ENCODE data around the gene HIKESHI. TPM values are rescaled to one million over a fixed set of nuclear protein-coding genes. Genes with fewer than 3 reads are reported as not detected.

HIKESHI gene
- total RNA-seq, 1 experiment from 2014 or later = 38.2 TPM

- Histone ChIP-seq H3K9ac (ENCODE audit: low read length) (no peak overlapping the region), H3K27me3 (ENCODE audit: insufficient read depth, low read length) (no peaks in the 10 kb centered on the region), H3K4me1 (ENCODE audit: control insufficient read depth in 1 of 2, insufficient read depth in 2 of 2, low read length in 2 of 2) (peaks cover 0 to 3% of the 10 kb centered on the region in 2 experiments; a peak in 2 of 4 replicates), H3K27ac (ENCODE audit: low read depth, low read length) (no peak overlapping the region), H3K9me3 (ENCODE audit: control insufficient read depth in 1 of 2, insufficient read depth in 1 of 2, low read depth in 1 of 2, low read length in 2 of 2) (no peaks in the 10 kb centered on the region), H4K20me1 (ENCODE audit: insufficient read depth) (no peaks in the 10 kb centered on the region), H3K4me2 (ENCODE audit: low read length) (no peak overlapping the region), H3K9me2 (ENCODE audit: insufficient read depth) (no peaks in the 10 kb centered on the region), H3K36me3 (ENCODE audit: control insufficient read depth in 1 of 2, insufficient read depth in 2 of 2, low read length in 2 of 2) (no peaks in the 10 kb centered on the region), H3K79me2 (ENCODE audit: insufficient read depth, low read length) (no peaks in the 10 kb centered on the region), H2AFZ (ENCODE audit: low read depth, low read length, poor library complexity, severe bottlenecking) (no peak overlapping the region), H3K4me3 (replicated peaks in 1 of 2; ENCODE audit: low read depth in 1 of 2, low read length in 2 of 2) (no peak overlapping the region)
- ChIA-PET RAD21 (ENCODE audit: low non-redundant PET in 1 of 2, low total read pairs in 2 of 2, uncharacterized antibody in 2 of 2, unreplicated experiment in 2 of 2) (no interaction called here), POLR2A (no interaction called here), CTCF (no interaction called here)
- BruUV-seq (replicated peaks) = no TSS peak
- TF ChIP-seq SIN3A (IDR thresholded peaks at IDR 0.05; ENCODE audit: low read depth) (no peak), ELF1 (IDR thresholded peaks at IDR 0.05; ENCODE audit: borderline replicate concordance, low read depth) (no peak), ZBTB33 (IDR thresholded peaks at IDR 0.05; ENCODE audit: extremely low read depth, insufficient replicate concordance, low read length) (no peak), CBX3 (IDR thresholded peaks at IDR 0.05; ENCODE audit: low read depth) (no peak), SP1 (IDR thresholded peaks at IDR 0.05; ENCODE audit: low read depth) (no peak), EZH2phosphoT487 (IDR thresholded peaks at IDR 0.05; ENCODE audit: borderline replicate concordance) (no peak)
- DNase-seq (ENCODE audit: low read depth, low spot score) (no peak), ATAC-seq (no peak)
- intact Hi-C loops (cut with micrococcal nuclease) = no loop called here
These were observed 81.3 kb downstream of the HIKESHI start for GRCh38 chr11:86383041-86383955.

- Histone ChIP-seq H3K4me2 (ENCODE audit: low read length) (no peak overlapping the region), H3K36me3 (ENCODE audit: control insufficient read depth in 1 of 2, insufficient read depth in 2 of 2, low read length in 2 of 2) (no peaks in the 10 kb centered on the region), H4K20me1 (ENCODE audit: insufficient read depth) (no peaks in the 10 kb centered on the region), H3K9ac (ENCODE audit: low read length) (no peak overlapping the region), H3K27me3 (ENCODE audit: insufficient read depth, low read length) (no peaks in the 10 kb centered on the region), H3K4me3 (replicated peaks in 1 of 2; ENCODE audit: low read depth in 1 of 2, low read length in 2 of 2) (no peak overlapping the region), H3K9me3 (ENCODE audit: control insufficient read depth in 1 of 2, insufficient read depth in 1 of 2, low read depth in 1 of 2, low read length in 2 of 2) (no peaks in the 10 kb centered on the region), H3K4me1 (ENCODE audit: control insufficient read depth in 1 of 2, insufficient read depth in 2 of 2, low read length in 2 of 2) (peaks cover 0 to 4% of the 10 kb centered on the region in 2 experiments; a peak in 2 of 4 replicates), H3K79me2 (ENCODE audit: insufficient read depth, low read length) (no peaks in the 10 kb centered on the region), H3K27ac (ENCODE audit: low read depth, low read length) (no peak overlapping the region), H3K9me2 (ENCODE audit: insufficient read depth) (no peaks in the 10 kb centered on the region; the same call in 1 of the 2 replicates), H2AFZ (ENCODE audit: low read depth, low read length, poor library complexity, severe bottlenecking) (no peak overlapping the region)
- ChIA-PET RAD21 (ENCODE audit: low non-redundant PET in 1 of 2, low total read pairs in 2 of 2, uncharacterized antibody in 2 of 2, unreplicated experiment in 2 of 2) (no interaction called here), CTCF (no interaction called here), POLR2A (no interaction called here)
- no peak for DNase-seq (ENCODE audit: low read depth, low spot score)
- ATAC-seq = no peak
- BruUV-seq (replicated peaks) = no TSS peak
- intact Hi-C loops (cut with micrococcal nuclease) = no loop called here
- no peak for TF ChIP-seq CBX3 (IDR thresholded peaks at IDR 0.05; ENCODE audit: low read depth)
- no peak for TF ChIP-seq ZFX (IDR thresholded peaks at IDR 0.05)
- no peak for TF ChIP-seq ZBTB33 (IDR thresholded peaks at IDR 0.05; ENCODE audit: extremely low read depth, insufficient replicate concordance, low read length)
- TF ChIP-seq ZNF274 (IDR thresholded peaks at IDR 0.05; ENCODE audit: low read depth, low read length) = no peak
- TF ChIP-seq CTCF (IDR thresholded peaks at IDR 0.05 in 2 of 3, conservative IDR thresholded peaks at IDR 0.05 in 1 of 3; ENCODE audit: borderline replicate concordance in 1 of 3, insufficient read depth in 1 of 3, low read depth in 2 of 3, low read length in 2 of 3) = no peak
- TF ChIP-seq POLR2AphosphoS5 (IDR thresholded peaks at IDR 0.05; ENCODE audit: low read depth, low read length) = no peak
- no peak for TF ChIP-seq ELF1 (IDR thresholded peaks at IDR 0.05; ENCODE audit: borderline replicate concordance, low read depth)
- TF ChIP-seq SRF (IDR thresholded peaks at IDR 0.05; ENCODE audit: low read depth) = no peak
- TF ChIP-seq EGR1 (IDR thresholded peaks at IDR 0.05; ENCODE audit: low read depth) = no peak
These were observed 84.2 kb downstream of the HIKESHI start for GRCh38 chr11:86386283-86386682.
